H9 (cell line): Measurements from ENCODE around the gene SLC16A3. TPM values are rescaled to one million over a fixed set of nuclear protein-coding genes. Genes with fewer than 3 reads are reported as not detected.
"Not testable (repeated sequence)": the region's sequence is repeated elsewhere in the genome, so short reads cannot be mapped to it uniquely, and the experiment has no call there.

Experiments used
- DNase-seq: peaks from one replicate; pipeline ENCODE4 v3.0.0-alpha.2; 2017
- H2AFZ ChIP-seq: one replicate; pipeline ENCODE4 v1.6.1; 2013; ENCODE audit warnings: mild to moderate bottlenecking, low read length, control low read depth, moderate library complexity
- H2AK5ac ChIP-seq: 2 replicates; pipeline ENCODE4 v1.6.1; 2013; ENCODE audit warnings: low read length, control low read depth, mixed read lengths; ENCODE audit not compliant: insufficient read length
- H2BK120ac ChIP-seq: one replicate; pipeline ENCODE4 v1.6.1; 2013; ENCODE audit warnings: low read depth, mild to moderate bottlenecking, low read length, control low read depth, inconsistent platforms; ENCODE audit not compliant: poor library complexity, severe bottlenecking
- H2BK12ac ChIP-seq: 2 replicates; pipeline ENCODE4 v1.6.1; 2013; ENCODE audit warnings: low read length, control low read depth, mixed read lengths, low read depth; ENCODE audit not compliant: insufficient read length
- H2BK15ac ChIP-seq: 2 replicates; pipeline ENCODE4 v1.6.1; 2013; ENCODE audit warnings: low read depth, low read length, control low read depth
- H2BK20ac ChIP-seq: one replicate; pipeline ENCODE4 v1.6.1; 2013; ENCODE audit warnings: low read depth, mild to moderate bottlenecking, low read length, control low read depth, inconsistent platforms; ENCODE audit not compliant: poor library complexity, severe bottlenecking
- H2BK5ac ChIP-seq: 2 replicates; pipeline ENCODE4 v1.6.1; 2013; ENCODE audit warnings: low read length, control low read depth, mixed read lengths; ENCODE audit not compliant: insufficient read length
- H3K14ac ChIP-seq: 2 replicates; pipeline ENCODE4 v1.6.1; 2013; ENCODE audit warnings: low read length, control low read depth; ENCODE audit not compliant: insufficient read depth
- H3K18ac ChIP-seq: 2 replicates; pipeline ENCODE4 v1.6.1; 2013; ENCODE audit warnings: low read depth, mild to moderate bottlenecking, mixed read lengths, low read length, control low read depth; ENCODE audit not compliant: insufficient read length
- H3K23ac ChIP-seq: 2 replicates; pipeline ENCODE4 v1.6.1; 2013; ENCODE audit warnings: low read length, control low read depth, mixed read lengths, low read depth; ENCODE audit not compliant: insufficient read length
- H3K23me2 ChIP-seq: 2 replicates; pipeline ENCODE4 v1.6.1; 2013; ENCODE audit warnings: low read depth, mild to moderate bottlenecking, mixed read lengths, low read length, control low read depth; ENCODE audit not compliant: insufficient read length, poor library complexity, severe bottlenecking
- H3K27ac ChIP-seq: 2 replicates; pipeline ENCODE4 v1.5.1; 2013; ENCODE audit warnings: low read length, control low read depth, mixed read lengths, low read depth; ENCODE audit not compliant: insufficient read length
- H3K27me3 ChIP-seq: 2 replicates; pipeline ENCODE4 v1.6.1; 2013; ENCODE audit warnings: low read length, control low read depth, inconsistent platforms; ENCODE audit not compliant: insufficient read depth
- H3K4ac ChIP-seq: 2 replicates; pipeline ENCODE4 v1.6.1; 2013; ENCODE audit warnings: low read depth, mild to moderate bottlenecking, control low read depth, inconsistent platforms, low read length, moderate library complexity
- H3K4me1 ChIP-seq: 2 replicates; pipeline ENCODE4 v1.6.1; 2013; ENCODE audit warnings: low read length, control low read depth, inconsistent platforms; ENCODE audit not compliant: insufficient read depth
- H3K4me2 ChIP-seq: 2 replicates; pipeline ENCODE4 v1.6.1; 2013; ENCODE audit warnings: low read length, control low read depth, mixed read lengths; ENCODE audit not compliant: insufficient read length, insufficient read depth
- H3K56ac ChIP-seq: 2 replicates; pipeline ENCODE4 v1.6.1; 2013; ENCODE audit warnings: low read depth, mild to moderate bottlenecking, mixed read lengths, low read length, control low read depth; ENCODE audit not compliant: insufficient read length
- H3K79me1 ChIP-seq: 2 replicates; pipeline ENCODE4 v1.6.1; 2013; ENCODE audit warnings: low read depth, mild to moderate bottlenecking, moderate library complexity, low read length, control low read depth, inconsistent platforms; ENCODE audit not compliant: insufficient read depth, poor library complexity, severe bottlenecking
- H3K79me2 ChIP-seq: 2 replicates; pipeline ENCODE4 v1.6.1; 2013; ENCODE audit warnings: low read length, control low read depth, inconsistent platforms; ENCODE audit not compliant: insufficient read depth
- H3K9ac ChIP-seq: 2 replicates; pipeline ENCODE4 v1.6.1; 2013; ENCODE audit warnings: low read length, control low read depth, mixed read lengths; ENCODE audit not compliant: insufficient read length; ENCODE audit errors: extremely low read depth
- H3K9me3 ChIP-seq: one replicate; pipeline ENCODE4 v1.6.1; 2013; ENCODE audit warnings: low read depth, low read length, inconsistent platforms; ENCODE audit not compliant: control insufficient read depth
- H3T11ph ChIP-seq: one replicate; pipeline ENCODE4 v1.6.1; 2013; ENCODE audit warnings: mild to moderate bottlenecking, low read length, control low read depth, inconsistent platforms
- H4K20me1 ChIP-seq: one replicate; pipeline ENCODE4 v1.6.1; 2013; ENCODE audit not compliant: control insufficient read depth, insufficient read length, insufficient read depth
- H4K5ac ChIP-seq: 2 replicates; pipeline ENCODE4 v1.6.1; 2013; ENCODE audit warnings: low read depth, mild to moderate bottlenecking, mixed read lengths, low read length, control low read depth; ENCODE audit not compliant: insufficient read length
- H4K8ac ChIP-seq: replicated peaks from 2 replicates; pipeline ENCODE4 v1.6.1; 2013; ENCODE audit warnings: low read length, control low read depth, mixed read lengths, low read depth; ENCODE audit not compliant: insufficient read length
- H4K91ac ChIP-seq: 2 replicates; pipeline ENCODE4 v1.6.1; 2013; ENCODE audit warnings: low read depth, mild to moderate bottlenecking, moderate library complexity, mixed read lengths, low read length, control low read depth; ENCODE audit not compliant: insufficient read length
- H3K27ac Mint-ChIP-seq, 3 experiments: 2 replicates in 2 of 3; 3 replicates in 1 of 3; pipeline ENCODE4 v1.8.0; 2020 to 2021; ENCODE audit warnings: mixed read lengths in 3 of 3, mild to moderate bottlenecking in 1 of 3, moderate library complexity in 1 of 3
- H3K27me3 Mint-ChIP-seq: 2 replicates; pipeline ENCODE4 v1.8.0; 2021; ENCODE audit warnings: low read depth, mild to moderate bottlenecking, moderate library complexity, mixed read lengths
- H3K36me3 Mint-ChIP-seq, 3 experiments: 2 replicates in 2 of 3; 3 replicates in 1 of 3; pipeline ENCODE4 v1.8.0; 2020 to 2021; ENCODE audit warnings: low read depth in 3 of 3, mixed read lengths in 3 of 3; ENCODE audit not compliant: insufficient read depth in 1 of 3
- H3K4me1 Mint-ChIP-seq, 2 experiments: 2 replicates each; pipeline ENCODE4 v1.8.0; 2020; ENCODE audit warnings: mixed read lengths in 2 of 2
- H3K4me3 Mint-ChIP-seq, 2 experiments: 2 replicates in 1 of 2; 3 replicates in 1 of 2; pipeline ENCODE4 v1.8.0; 2020 to 2021; ENCODE audit warnings: mild to moderate bottlenecking in 2 of 2, mixed read lengths in 2 of 2, moderate library complexity in 1 of 2
- H3K9me3 Mint-ChIP-seq, 2 experiments: 2 replicates in 1 of 2; 3 replicates in 1 of 2; pipeline ENCODE4 v1.8.0; 2020; ENCODE audit warnings: mild to moderate bottlenecking in 2 of 2, mixed read lengths in 2 of 2, moderate library complexity in 1 of 2
- CTCF ChIP-seq: fragments of 200-600 bp; sonication (generic); conservative IDR thresholded peaks from 3 replicates; pipeline ENCODE4 v1.8.0; 2021; ENCODE audit warnings: antibody characterized with exemption, mild to moderate bottlenecking
- WGBS: extraction: QIAGEN DNeasy Blood & Tissue Kit; methylation state at CpG from one replicate; pipeline ENCODE4 v1.1.7; 2013; ENCODE audit warnings: missing lambda C conversion rate, low lambda C conversion rate, mixed read lengths; ENCODE audit not compliant: insufficient read length; ENCODE audit errors: extremely low coverage; 5-methylcytosine and 5-hydroxymethylcytosine counted together
- total RNA-seq: library from RNA; stranded (reverse); gene quantifications from 2 replicates; pipeline ENCODE4 v1.2.1, GENCODE V29; 2021

The SLC16A3 gene
- total RNA-seq, 1 experiment from 2014 or later = 28.4 TPM

DNA sequence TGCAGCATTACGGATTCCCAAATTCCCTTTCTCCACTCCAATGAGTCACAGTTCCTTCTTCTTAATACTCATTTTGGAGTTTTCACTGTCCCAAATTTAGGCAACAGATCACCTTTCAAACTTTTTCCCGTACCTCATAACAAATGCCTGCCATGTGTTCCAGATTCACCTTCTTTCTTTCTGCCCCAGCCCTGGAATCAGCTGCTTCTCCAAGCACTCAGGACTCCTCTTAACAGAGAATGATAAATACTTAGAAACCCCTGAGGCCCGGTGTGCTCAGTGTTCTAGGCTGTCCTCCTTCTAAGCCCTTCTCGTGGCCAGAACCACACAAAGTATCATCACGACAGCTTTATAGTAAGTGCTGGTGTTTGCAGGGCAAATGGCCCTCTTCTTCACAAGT lies 29.7 kb downstream of the SLC16A3 start:
- Histone ChIP-seq H2BK120ac (no peak overlapping the region), H3K9me3 (no peaks in the 10 kb centered on the region), H4K8ac (no peak overlapping the region), H3K4ac (no peak overlapping the region), H2AFZ (no peak overlapping the region), H4K20me1 (peaks cover 2% of the 10 kb centered on the region), H3K23me2 (no peaks in the 10 kb centered on the region), H3K27me3 (no peaks in the 10 kb centered on the region), H2BK5ac (no peak overlapping the region), H2BK12ac (no peak overlapping the region), H3K56ac (no peak overlapping the region), H3K27ac (no peak overlapping the region), H4K5ac (no peak overlapping the region), H3K79me2 (no peaks in the 10 kb centered on the region), H3T11ph (no peak overlapping the region), H2BK20ac (no peak overlapping the region), H3K9ac (no peak overlapping the region), H2BK15ac (no peak overlapping the region), H3K79me1 (no peaks in the 10 kb centered on the region), H3K14ac (no peak overlapping the region), H3K18ac (no peak overlapping the region), H3K4me1 (no peaks in the 10 kb centered on the region), H2AK5ac (no peak overlapping the region), H3K4me2 (no peak overlapping the region), H4K91ac (no peak overlapping the region), H3K23ac (no peak overlapping the region)
- peaks cover 0 to 7% of the 10 kb centered on the region in 2 experiments; a peak in 2 of 5 replicates for H3K9me3 Mint-ChIP-seq
- no peak for TF ChIP-seq CTCF
- WGBS = no CpG with 5 or more reads among the region's 5 CpGs
- H3K36me3 Mint-ChIP-seq = peaks cover 75 to 82% (median 82%) of the 10 kb centered on the region in 3 experiments
- no peak for DNase-seq
- H3K27me3 Mint-ChIP-seq = no peaks in the 10 kb centered on the region
- 0 out of 4 replicates have a peak, but pooled peaks cover 0 to 3% of the 10 kb centered on the region in 2 experiments for H3K4me1 Mint-ChIP-seq
- peak overlapping the region in 1 of 3 experiments; percentile 40; a peak in 2 of 7 replicates for H3K27ac Mint-ChIP-seq
- H3K4me3 Mint-ChIP-seq = no peak overlapping the region

GRCh38 chr17:82259972-82260961 lies 31.4 kb downstream of the SLC16A3 start:
- peaks cover 86 to 96% (median 95%) of the 10 kb centered on the region in 3 experiments for H3K36me3 Mint-ChIP-seq
- H4K20me1 ChIP-seq, H3K14ac ChIP-seq, H3K9me3 Mint-ChIP-seq, DNase-seq, H3K27me3 Mint-ChIP-seq, H3K4me2 ChIP-seq, H3K27me3 ChIP-seq, H3K27ac ChIP-seq, H2BK12ac ChIP-seq, H2BK120ac ChIP-seq, H3K4ac ChIP-seq, H4K5ac ChIP-seq, H2BK5ac ChIP-seq, H3K9ac ChIP-seq, H3K4me1 Mint-ChIP-seq, H2BK20ac ChIP-seq, H3K9me3 ChIP-seq, H3T11ph ChIP-seq, H3K23me2 ChIP-seq, H3K56ac ChIP-seq, H2AK5ac ChIP-seq, H3K27ac Mint-ChIP-seq, H3K4me3 Mint-ChIP-seq, H3K4me1 ChIP-seq, H4K91ac ChIP-seq, H3K18ac ChIP-seq, H2AFZ ChIP-seq, H3K23ac ChIP-seq, H3K79me2 ChIP-seq, H3K79me1 ChIP-seq, H2BK15ac ChIP-seq: not testable (repeated sequence)
- peak overlapping the region; percentile 79 for H4K8ac ChIP-seq
- WGBS = no CpG with 5 or more reads among the region's 8 CpGs
